COLO668 (cell line): ENCODE data around the gene APCDD1L.
"Not testable (repeated sequence)": the region's sequence is repeated elsewhere in the genome, so short reads cannot be mapped to it uniquely, and the experiment has no call there.

Experiments
- DNase-seq: peaks from one replicate; lab custom pipeline; 2025; ENCODE audit not compliant: unreplicated experiment; lab: John Stamatoyannopoulos, UW

Gene APCDD1L

DNA sequence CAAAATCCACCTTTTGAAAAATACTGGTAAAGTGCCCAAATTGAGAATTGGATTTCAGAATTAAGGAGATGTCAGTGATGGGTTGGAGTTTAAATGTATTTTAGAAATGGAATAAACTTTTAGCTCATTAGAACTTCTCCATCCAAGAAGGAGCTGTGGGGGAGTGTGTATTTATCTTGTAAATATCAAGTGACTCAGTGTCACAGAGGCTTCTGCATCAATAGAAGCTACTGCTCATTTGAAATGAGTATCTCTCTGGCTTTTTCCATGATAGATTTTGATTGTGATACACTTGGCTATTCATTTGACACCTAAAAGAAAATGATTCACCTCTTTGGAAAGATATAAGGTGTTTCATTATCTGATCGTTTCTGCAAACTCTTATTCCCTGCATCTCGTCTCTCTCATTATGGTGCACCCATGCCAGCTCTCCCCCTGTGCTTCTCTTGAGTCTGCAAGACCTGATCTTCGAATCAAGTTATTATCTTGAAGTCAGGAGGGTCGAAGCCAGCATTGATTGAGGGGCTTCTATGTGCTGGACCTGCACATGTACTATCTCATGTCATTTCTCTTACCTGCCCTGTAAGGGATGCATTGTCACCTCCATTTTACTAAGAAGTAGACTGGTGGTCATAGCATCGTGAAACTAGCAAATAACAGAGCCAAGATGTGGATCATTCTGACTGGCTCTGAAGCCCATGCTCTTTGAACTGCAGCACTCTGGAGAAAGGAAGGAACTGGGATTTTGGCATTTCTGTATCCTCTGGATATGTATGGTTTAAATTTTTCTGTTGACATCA, 96.0 kb downstream of the APCDD1L start:
- DNase-seq: no peak

DNA sequence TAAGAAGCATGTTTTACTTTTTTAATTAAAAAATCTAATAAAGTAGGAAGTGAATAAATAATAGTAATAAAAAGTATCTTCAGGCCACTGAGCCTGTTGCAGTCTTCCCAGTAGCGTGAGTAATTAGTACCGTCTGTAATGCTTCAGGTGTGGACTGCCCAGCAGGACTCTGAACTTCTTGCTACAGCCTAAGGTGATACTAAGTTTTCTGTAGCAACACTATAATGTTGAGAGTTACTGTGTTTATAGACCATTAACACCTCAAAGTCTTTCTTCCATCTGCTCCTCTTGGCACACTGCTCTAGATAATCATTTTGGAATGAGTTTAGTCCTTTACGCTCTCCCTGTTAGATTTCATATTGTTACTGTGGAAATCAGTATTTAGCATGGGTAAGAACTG, 97.8 kb downstream of the APCDD1L start:
- DNase-seq: no peak

DNA sequence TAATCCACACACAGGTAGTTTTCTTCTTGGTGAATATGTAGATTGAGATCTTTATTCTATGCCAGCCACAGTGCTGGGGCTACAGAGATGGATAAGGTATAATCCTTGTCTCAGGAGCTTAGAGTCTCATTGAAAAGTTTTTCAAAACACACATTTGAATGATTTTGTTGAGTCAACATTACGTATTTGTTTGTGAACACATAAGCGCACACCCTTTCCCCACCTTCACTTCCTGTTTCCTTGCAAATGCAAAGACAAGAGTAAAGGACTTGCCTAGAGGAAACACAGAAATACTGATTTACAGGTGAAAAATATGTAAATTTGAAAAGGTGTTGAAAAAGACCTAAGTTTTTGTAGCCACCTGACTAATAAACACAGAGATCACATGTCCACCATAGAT, 98.4 kb downstream of the APCDD1L start:
- no peak for DNase-seq

DNA sequence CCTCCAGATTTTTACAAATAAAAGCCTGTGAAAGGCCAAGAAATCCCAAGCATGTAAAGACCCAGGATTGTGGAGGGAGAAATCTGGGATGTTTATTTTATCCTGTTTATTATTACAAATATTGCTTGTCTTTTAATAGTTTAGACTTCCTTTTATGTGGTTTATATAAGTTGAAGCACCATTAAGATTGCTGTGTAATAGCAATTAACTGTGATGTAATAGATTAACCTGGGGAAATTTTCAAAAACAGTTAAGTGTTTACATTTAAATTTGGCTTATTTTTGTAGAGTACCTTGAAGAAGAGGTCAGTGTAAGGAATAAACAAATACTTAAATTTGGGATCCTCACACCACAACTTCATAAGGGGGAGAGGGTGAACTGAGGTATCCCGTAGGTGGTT, 99.1 kb downstream of the APCDD1L start:
- DNase-seq: no peak

DNA sequence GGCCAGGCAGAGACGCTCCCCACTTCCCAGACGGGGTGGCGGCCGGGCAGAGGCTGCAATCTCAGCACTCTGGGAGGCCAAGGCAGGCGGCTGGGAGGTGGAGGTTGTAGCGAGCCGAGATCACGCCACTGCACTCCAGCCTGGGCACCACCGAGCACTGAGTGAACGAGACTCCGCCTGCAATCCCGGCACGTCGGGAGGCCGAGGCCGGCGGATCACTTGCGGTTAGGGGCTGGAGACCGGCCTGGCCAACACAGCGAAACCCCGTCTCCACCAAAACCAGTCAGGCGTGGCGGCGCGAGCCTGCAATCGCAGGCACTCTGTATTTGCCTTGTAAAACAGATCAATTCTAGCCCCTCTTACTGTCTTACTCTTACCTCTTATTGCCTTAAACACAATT, 100.4 kb downstream of the APCDD1L start:
- not testable (repeated sequence) for DNase-seq

DNA sequence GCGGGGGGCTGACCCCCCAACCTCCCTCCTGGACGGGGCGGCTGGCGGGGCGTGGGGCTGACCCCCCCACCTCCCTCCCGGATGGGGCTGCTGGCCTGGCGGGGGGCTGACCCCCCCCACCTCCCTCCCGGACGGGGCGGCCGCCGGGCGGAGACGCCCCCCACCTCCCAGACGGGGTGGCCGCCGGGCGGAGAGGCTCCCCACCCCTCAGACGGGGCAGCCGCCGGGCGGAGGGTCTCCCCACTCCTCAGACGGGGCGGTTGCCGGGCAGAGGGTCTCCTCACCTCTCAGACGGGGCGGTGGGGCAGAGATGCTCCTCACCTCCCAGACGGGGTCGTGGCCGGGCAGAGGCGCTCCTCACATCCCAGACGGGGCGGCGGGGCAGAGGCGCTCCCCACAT, 101.0 kb downstream of the APCDD1L start:
- not testable (repeated sequence) for DNase-seq
